K562 (cell line): ENCODE data around the gene PTCH1. TPM values are rescaled to one million over a fixed set of nuclear protein-coding genes. Genes with fewer than 3 reads are reported as not detected.

Experiments used
- ATAC-seq: fragments of 200-7000 bp; cut with Tn5 transposase; 3 replicates; pipeline ENCODE4 v1.9.1; 2020; ENCODE audit warnings: moderate library complexity
- BruUV-seq: library from RNA; stranded (reverse); fragments of 400-500 nt; replicated peaks from 2 replicates; lab custom pipeline; 2021; lab: Mats Ljungman, UMichigan
- CTCF ChIA-PET: fragments of 300-600 bp; formaldehyde crosslinking; extraction: SDS; loops from one replicate; lab custom pipeline; 2021; ENCODE audit warnings: low intra/inter-chr PET ratio; lab: Yijun Ruan, JAX
- POLR2A ChIA-PET: fragments of 300-600, 350-650 bp; sonication (Branson Sonifier 250); formaldehyde crosslinking; extraction: SDS; loops from one replicate; lab custom pipeline; 2021; ENCODE audit warnings: antibody characterized with exemption, inconsistent platforms; lab: Yijun Ruan, JAX
- DNase-seq, 4 experiments: peaks; one replicate each; pipeline versions ENCODE4 v3.0.0 to v3.0.0-alpha.2; 2011 to 2018; ENCODE audit warnings: low spot score in 3 of 4, mixed read lengths in 3 of 4; ENCODE audit errors: extremely low read depth in 1 of 4
- FAIRE-seq: peaks from 2 replicates; lab custom pipeline; 2011; peaks lifted over from hg19 to GRCh38; lab: Jason Lieb, UNC
- H2AFZ ChIP-seq: 2 replicates; pipeline ENCODE4 v1.6.0; 2011; ENCODE audit warnings: low read depth, low read length, control low read depth, inconsistent platforms
- H3K27ac ChIP-seq: fragments of 200-600 bp; 3 replicates; pipeline ENCODE4 v1.8.0; 2011; ENCODE audit warnings: low read depth, mild to moderate bottlenecking, control low read depth, inconsistent platforms, low read length, moderate library complexity, mixed read lengths; ENCODE audit errors: extremely low read depth
- H3K27me3 ChIP-seq, 2 experiments: fragments of 300-600 bp in 1 of 2; 2 replicates in 1 of 2; 3 replicates in 1 of 2; pipeline versions ENCODE4 v1.6.0 to v1.8.0; 2011; ENCODE audit warnings: inconsistent platforms in 2 of 2, low read length in 2 of 2, mild to moderate bottlenecking in 1 of 2, mixed read lengths in 1 of 2, moderate library complexity in 1 of 2; ENCODE audit not compliant: control insufficient read depth in 2 of 2, insufficient read depth in 2 of 2
- H3K36me3 ChIP-seq: fragments of 300-600 bp; 3 replicates; pipeline ENCODE4 v1.8.0; 2011; ENCODE audit warnings: mild to moderate bottlenecking, low read length, inconsistent platforms; ENCODE audit not compliant: control insufficient read depth, insufficient read depth
- H3K4me1 ChIP-seq, 2 experiments: fragments of 200-600 bp in 1 of 2; replicated peaks in 1 of 2; 2 replicates in 1 of 2; 3 replicates in 1 of 2; pipeline versions ENCODE4 v1.5.1 to v1.8.0; 2011; ENCODE audit warnings: inconsistent platforms in 2 of 2, low read length in 2 of 2, mild to moderate bottlenecking in 1 of 2, mixed read lengths in 1 of 2, moderate library complexity in 1 of 2; ENCODE audit not compliant: control insufficient read depth in 2 of 2, insufficient read depth in 2 of 2
- H3K4me2 ChIP-seq: 2 replicates; pipeline ENCODE4 v1.6.1; 2011; ENCODE audit warnings: low read length, control low read depth, inconsistent platforms, mixed read lengths; ENCODE audit not compliant: insufficient read depth
- H3K4me3 ChIP-seq: fragments of 200-600 bp; sonication (generic), shearing (Covaris generic); 2 replicates; pipeline ENCODE4 v1.5.1; 2016; ENCODE audit warnings: control low read depth, inconsistent platforms
- H3K79me2 ChIP-seq: fragments of 200-600 bp; 3 replicates; pipeline ENCODE4 v1.8.0; 2011; ENCODE audit warnings: low read length, inconsistent platforms; ENCODE audit not compliant: control insufficient read depth, insufficient read depth
- H3K9ac ChIP-seq, 2 experiments: 2 replicates each; pipeline versions ENCODE4 v1.6.0 to v1.6.1; 2011; ENCODE audit warnings: low read depth in 2 of 2, low read length in 2 of 2, control low read depth in 1 of 2, inconsistent platforms in 1 of 2, mild to moderate bottlenecking in 1 of 2, mixed read lengths in 1 of 2; ENCODE audit not compliant: insufficient read depth in 1 of 2
- H3K9me1 ChIP-seq: one replicate; pipeline ENCODE4 v1.6.0; 2011; ENCODE audit warnings: inconsistent platforms, mild to moderate bottlenecking, low read length, moderate library complexity; ENCODE audit not compliant: control insufficient read depth, insufficient read depth
- H3K9me3 ChIP-seq: replicated peaks from 2 replicates; pipeline ENCODE4 v1.5.1; 2011; ENCODE audit warnings: low read depth, low read length, inconsistent platforms; ENCODE audit not compliant: control insufficient read depth, insufficient read depth
- H4K20me1 ChIP-seq: replicated peaks from 2 replicates; pipeline ENCODE4 v1.6.1; 2011; ENCODE audit warnings: low read length, inconsistent platforms, mixed read lengths; ENCODE audit not compliant: control insufficient read depth, insufficient read depth
- CTCFL ChIP-seq: IDR thresholded peaks from 2 replicates; pipeline ENCODE4 v1.6.1; 2011; ENCODE audit warnings: borderline replicate concordance, low read depth, mild to moderate bottlenecking, moderate library complexity, low read length; ENCODE audit not compliant: insufficient read depth, poor library complexity, severe bottlenecking
- HMBOX1 ChIP-seq: sonication (generic); IDR thresholded peaks from 2 replicates; pipeline ENCODE4 v1.6.1; 2016
- NR4A1 ChIP-seq, 2 experiments: fragments of 250-450 bp in 1 of 2; fragments of 450-650 bp in 1 of 2; sonication (Bioruptor Pico) in 1 of 2; IDR thresholded peaks; 2 replicates each; pipeline versions ENCODE4 v1.4.0 to v1.6.1; 2016 to 2020; ENCODE audit warnings: mild to moderate bottlenecking in 2 of 2, missing compliant biosample characterization in 1 of 2, missing genetic modification characterization in 1 of 2, moderate library complexity in 1 of 2
- WGBS: fragments of 100-300 bp; shearing (Covaris generic); methylation state at CpG from one replicate; pipeline ENCODE4 v1.1.6; 2016; ENCODE audit warnings: low coverage, mixed read lengths; ENCODE audit not compliant: insufficient coverage; ENCODE audit errors: missing lambda C conversion rate; 5-methylcytosine and 5-hydroxymethylcytosine counted together
- in situ Hi-C: fragments of 300-500 bp; cut with MboI; formaldehyde crosslinking; loops from 4 replicates; pipeline ENCODE4 v1.15.0; 2018; ENCODE audit warnings: inconsistent platforms, mixed read lengths
- intact Hi-C: fragments of 100-400 bp; cut with micrococcal nuclease; formaldehyde crosslinking; loops from 2 replicates; pipeline ENCODE4 v1.14.2; 2022
- polyA plus RNA-seq, 8 experiments: library from polyadenylated mRNA; depleted of rRNA in 4 of 8; stranded (reverse) in 5 of 8; unstranded in 3 of 8; fragments of >200 nt; fragmentation: Nextera tagmentation in 2 of 8; fragmentation: Illumina TruSeq in 1 of 8; extraction: Ambion mirVana in 2 of 8; extraction: Trizol in 1 of 8; gene quantifications; 2 replicates each; pipeline versions ENCODE4 v1.2.1 to v1.2.3, GENCODE V29; 2011 to 2014; ENCODE audit warnings: inconsistent platforms in 1 of 8, missing spikeins in 1 of 8
- total RNA-seq, 7 experiments: library from RNA; depleted of rRNA in 6 of 7; stranded (reverse); fragments of >200 nt in 6 of 7; fragmentation: Illumina TruSeq in 2 of 7; extraction: Trizol in 2 of 7; gene quantifications; 2 replicates each; pipeline versions ENCODE4 v1.2.1 to v1.2.3, GENCODE V29; 2011 to 2021; ENCODE audit warnings: low replicate concordance in 1 of 7
- TF ChIP-seq, protein P1 (sequence below): fragments of 250-450 bp; sonication (Bioruptor Pico); IDR thresholded peaks from 2 replicates; pipeline ENCODE4 v1.4.0; 2020

The PTCH1 gene
- total and polyA plus RNA-seq, 9 of the 15 experiments (the other 6 are each of a cell fraction or from before 2014, with no cell fraction given), result 0.70 to 9.9 (median 3.8) TPM

DNA sequence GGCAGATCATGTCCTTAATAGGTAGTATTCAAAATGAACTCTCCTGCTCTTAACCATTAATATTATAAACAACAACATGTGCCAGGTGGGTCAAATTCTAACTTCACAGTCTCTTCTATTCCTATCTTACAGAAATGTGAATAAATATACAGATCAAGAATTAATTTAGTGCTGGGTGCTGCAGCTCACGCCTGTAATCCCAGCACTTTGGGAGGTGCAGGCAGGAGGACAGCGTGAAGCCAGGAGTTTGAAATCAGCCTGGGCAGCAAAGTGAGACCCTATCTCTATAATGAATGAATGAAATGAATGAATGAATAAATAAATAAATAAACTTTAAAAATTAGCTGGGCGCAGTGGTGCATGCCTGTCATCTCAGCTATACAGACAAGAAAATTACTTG, 34.1 kb downstream of the PTCH1 start:
- TF ChIP-seq HMBOX1 (no peak), CTCFL (no peak), NR4A1 (CRISPR knock-in tag; IDR thresholded peaks at IDR 0.05) (no peak), NR4A1 (tag; IDR thresholded peaks at IDR 0.05) (no peak)
- TF ChIP-seq, protein P1, sequence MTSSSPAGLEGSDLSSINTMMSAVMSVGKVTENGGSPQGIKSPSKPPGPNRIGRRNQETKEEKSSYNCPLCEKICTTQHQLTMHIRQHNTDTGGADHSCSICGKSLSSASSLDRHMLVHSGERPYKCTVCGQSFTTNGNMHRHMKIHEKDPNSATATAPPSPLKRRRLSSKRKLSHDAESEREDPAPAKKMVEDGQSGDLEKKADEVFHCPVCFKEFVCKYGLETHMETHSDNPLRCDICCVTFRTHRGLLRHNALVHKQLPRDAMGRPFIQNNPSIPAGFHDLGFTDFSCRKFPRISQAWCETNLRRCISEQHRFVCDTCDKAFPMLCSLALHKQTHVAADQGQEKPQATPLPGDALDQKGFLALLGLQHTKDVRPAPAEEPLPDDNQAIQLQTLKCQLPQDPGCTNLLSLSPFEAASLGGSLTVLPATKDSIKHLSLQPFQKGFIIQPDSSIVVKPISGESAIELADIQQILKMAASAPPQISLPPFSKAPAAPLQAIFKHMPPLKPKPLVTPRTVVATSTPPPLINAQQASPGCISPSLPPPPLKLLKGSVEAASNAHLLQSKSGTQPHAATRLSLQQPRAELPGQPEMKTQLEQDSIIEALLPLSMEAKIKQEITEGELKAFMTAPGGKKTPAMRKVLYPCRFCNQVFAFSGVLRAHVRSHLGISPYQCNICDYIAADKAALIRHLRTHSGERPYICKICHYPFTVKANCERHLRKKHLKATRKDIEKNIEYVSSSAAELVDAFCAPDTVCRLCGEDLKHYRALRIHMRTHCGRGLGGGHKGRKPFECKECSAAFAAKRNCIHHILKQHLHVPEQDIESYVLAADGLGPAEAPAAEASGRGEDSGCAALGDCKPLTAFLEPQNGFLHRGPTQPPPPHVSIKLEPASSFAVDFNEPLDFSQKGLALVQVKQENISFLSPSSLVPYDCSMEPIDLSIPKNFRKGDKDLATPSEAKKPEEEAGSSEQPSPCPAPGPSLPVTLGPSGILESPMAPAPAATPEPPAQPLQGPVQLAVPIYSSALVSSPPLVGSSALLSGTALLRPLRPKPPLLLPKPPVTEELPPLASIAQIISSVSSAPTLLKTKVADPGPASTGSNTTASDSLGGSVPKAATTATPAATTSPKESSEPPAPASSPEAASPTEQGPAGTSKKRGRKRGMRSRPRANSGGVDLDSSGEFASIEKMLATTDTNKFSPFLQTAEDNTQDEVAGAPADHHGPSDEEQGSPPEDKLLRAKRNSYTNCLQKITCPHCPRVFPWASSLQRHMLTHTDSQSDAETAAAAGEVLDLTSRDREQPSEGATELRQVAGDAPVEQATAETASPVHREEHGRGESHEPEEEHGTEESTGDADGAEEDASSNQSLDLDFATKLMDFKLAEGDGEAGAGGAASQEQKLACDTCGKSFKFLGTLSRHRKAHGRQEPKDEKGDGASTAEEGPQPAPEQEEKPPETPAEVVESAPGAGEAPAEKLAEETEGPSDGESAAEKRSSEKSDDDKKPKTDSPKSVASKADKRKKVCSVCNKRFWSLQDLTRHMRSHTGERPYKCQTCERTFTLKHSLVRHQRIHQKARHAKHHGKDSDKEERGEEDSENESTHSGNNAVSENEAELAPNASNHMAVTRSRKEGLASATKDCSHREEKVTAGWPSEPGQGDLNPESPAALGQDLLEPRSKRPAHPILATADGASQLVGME (CRISPR knock-in tag), result no peak
- 92% methylated on average over 3 of the region's 3 CpGs for WGBS
- peaks cover 26% of the 10 kb centered on the region; the same call in 2 of the 3 replicates for H3K36me3 ChIP-seq
- in situ Hi-C loops (no loop called here), intact Hi-C loops (no loop called here)
- H2AFZ ChIP-seq, result no peak overlapping the region
- H3K27ac ChIP-seq, result no peak overlapping the region
- H3K9ac ChIP-seq, result no peak overlapping the region
- no peak overlapping the region for H3K4me3 ChIP-seq
- no peaks in the 10 kb centered on the region for H3K9me1 ChIP-seq
- ChIA-PET POLR2A (interaction anchor here (0.6 to 0.7 kb wide), 2 partner anchors 12 to 19 kb away, joined by 3 to 4 read pairs; no protein-coding TSS in a partner anchor), CTCF (no interaction called here)
- DNase-seq (no peak), ATAC-seq (no peak), FAIRE-seq (no peak)
- H3K79me2 ChIP-seq, result no peaks in the 10 kb centered on the region; the same call in 2 of the 3 replicates
- H3K4me2 ChIP-seq, result no peak overlapping the region
- BruUV-seq, result no TSS peak
- H3K9me3 ChIP-seq, result no peaks in the 10 kb centered on the region
- H3K27me3 ChIP-seq, result no peaks in the 10 kb centered on the region
- H3K4me1 ChIP-seq, result no peaks in the 10 kb centered on the region
- no peaks in the 10 kb centered on the region; the same call in 1 of the 2 replicates for H4K20me1 ChIP-seq
